IPS-18a (cell line): ENCODE measurements around the gene ZNF200.
"Not testable (repeated sequence)": the region's sequence is repeated elsewhere in the genome, so short reads cannot be mapped to it uniquely, and the experiment has no call there.

ENCODE experiments used
- H3K27ac ChIP-seq: one replicate; pipeline ENCODE4 v1.5.1; 2013; ENCODE audit warnings: low read length
- H3K27me3 ChIP-seq: one replicate; pipeline ENCODE4 v1.6.1; 2013; ENCODE audit warnings: mild to moderate bottlenecking, low read length; ENCODE audit not compliant: control insufficient read depth, insufficient read depth
- H3K36me3 ChIP-seq: one replicate; pipeline ENCODE4 v1.6.1; 2013; ENCODE audit warnings: low read depth, low read length; ENCODE audit not compliant: control insufficient read depth
- H3K4me1 ChIP-seq: one replicate; pipeline ENCODE4 v1.6.1; 2013; ENCODE audit warnings: low read depth, low read length; ENCODE audit not compliant: control insufficient read depth
- H3K4me3 ChIP-seq: one replicate; pipeline ENCODE4 v1.5.1; 2013; ENCODE audit warnings: low read length
- H3K9ac ChIP-seq: one replicate; pipeline ENCODE4 v1.6.1; 2013; ENCODE audit warnings: mild to moderate bottlenecking, low read length, moderate library complexity
- H3K9me3 ChIP-seq: one replicate; pipeline ENCODE4 v1.6.1; 2013; ENCODE audit warnings: low read depth, low read length; ENCODE audit not compliant: control insufficient read depth

The ZNF200 gene, protein sequence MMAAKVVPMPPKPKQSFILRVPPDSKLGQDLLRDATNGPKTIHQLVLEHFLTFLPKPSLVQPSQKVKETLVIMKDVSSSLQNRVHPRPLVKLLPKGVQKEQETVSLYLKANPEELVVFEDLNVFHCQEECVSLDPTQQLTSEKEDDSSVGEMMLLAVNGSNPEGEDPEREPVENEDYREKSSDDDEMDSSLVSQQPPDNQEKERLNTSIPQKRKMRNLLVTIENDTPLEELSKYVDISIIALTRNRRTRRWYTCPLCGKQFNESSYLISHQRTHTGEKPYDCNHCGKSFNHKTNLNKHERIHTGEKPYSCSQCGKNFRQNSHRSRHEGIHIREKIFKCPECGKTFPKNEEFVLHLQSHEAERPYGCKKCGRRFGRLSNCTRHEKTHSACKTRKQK

DNA sequence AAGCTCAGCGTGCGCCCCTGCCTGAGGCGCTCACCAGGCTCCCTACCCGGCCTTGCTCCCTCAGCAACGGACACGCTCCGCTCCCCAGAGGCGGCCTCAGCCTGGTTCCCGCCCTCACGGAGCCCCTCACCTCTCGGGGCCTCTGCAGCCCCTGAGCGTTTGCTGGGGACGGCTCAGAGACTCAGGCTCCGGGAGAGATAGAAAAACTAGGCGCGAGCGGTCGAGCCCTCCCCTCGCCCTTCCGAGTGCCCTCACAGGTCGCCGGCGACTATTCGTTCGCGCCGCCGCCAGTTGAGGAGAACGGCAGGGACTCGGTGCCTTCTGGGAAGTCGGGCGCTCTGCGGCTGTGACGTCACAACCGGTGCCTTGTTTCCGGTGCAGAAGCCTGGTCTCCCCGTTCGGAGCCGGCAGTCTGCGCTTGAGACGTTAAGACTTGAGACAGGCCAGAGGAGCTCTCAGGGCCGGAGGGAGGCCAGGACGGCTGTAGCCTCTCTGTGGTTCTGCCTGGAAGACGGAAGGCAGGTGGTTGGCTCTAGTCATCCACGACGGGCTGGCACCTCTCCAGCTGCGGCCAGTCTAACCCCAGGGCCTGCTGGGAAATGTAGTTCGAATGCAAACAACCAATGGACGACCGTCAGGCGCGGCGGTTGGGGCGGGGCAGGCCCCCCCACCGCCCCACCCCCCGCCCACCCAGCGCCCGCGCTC is at the start of gene ZNF200:
ZNF200 (minus strand) TSS at position 302 of the 705 bp plus-strand sequence. CDS start 1,403 bp downstream, outside the sequence.
- H3K9me3 ChIP-seq, result peaks cover 8% of the 10 kb centered on the region
- H3K4me1 ChIP-seq, result no peaks in the 10 kb centered on the region
- H3K9ac ChIP-seq, result peak within 1 kb of the TSS; percentile 76
- peak within 1 kb of the TSS; percentile 61 for H3K27ac ChIP-seq
- H3K36me3 ChIP-seq, result peaks cover 22% of the 10 kb centered on the region
- H3K4me3 ChIP-seq, result peak within 1 kb of the TSS; percentile 91
- no peaks in the 10 kb centered on the region for H3K27me3 ChIP-seq

DNA sequence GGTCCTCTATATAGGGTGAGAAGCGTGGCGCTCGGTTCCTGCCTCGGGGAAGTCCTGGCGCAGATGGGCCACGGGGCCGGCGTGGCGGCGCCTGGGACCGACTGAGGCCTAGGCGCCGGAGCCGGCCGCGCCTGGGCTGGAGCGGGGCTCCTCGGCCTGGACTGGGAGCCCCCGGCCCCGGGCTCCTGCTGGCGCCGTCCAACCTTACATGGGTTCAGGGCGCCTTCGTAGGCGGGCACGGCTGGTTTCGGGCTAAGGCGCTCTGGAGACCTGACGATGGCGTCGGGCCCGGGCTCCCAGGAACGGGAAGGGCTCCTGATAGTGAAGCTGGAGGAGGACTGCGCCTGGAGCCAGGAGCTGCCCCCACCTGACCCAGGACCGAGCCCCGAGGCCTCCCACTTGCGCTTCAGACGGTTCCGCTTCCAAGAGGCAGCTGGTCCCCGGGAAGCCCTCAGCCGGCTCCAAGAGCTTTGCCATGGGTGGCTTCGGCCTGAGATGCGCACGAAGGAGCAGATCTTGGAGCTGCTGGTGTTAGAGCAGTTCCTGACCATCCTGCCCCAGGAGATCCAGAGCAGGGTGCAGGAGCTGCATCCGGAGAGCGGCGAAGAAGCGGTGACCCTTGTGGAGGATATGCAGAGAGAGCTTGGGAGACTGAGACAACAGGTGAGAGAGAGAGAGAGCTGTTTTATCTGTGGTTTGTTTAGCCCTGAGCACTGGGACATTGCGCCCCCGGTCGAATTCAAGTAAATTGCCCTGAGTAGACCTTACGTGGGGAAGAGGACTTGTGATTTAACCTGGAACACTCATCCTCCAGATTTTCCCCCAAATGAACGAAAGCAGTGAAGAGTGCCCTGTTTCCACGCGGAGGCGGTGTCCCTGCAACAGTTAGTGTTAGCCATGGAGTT is 48.8 kb upstream of the ZNF200 start:
- H3K27ac ChIP-seq, result peak overlapping the region; percentile 97
- H3K4me3 ChIP-seq, result peak overlapping the region; percentile 90
- H3K36me3 ChIP-seq, result peaks cover 20% of the 10 kb centered on the region
- peak overlapping the region; percentile 85 for H3K9ac ChIP-seq
- H3K9me3 ChIP-seq, result peaks cover 9% of the 10 kb centered on the region
- peaks cover 3% of the 10 kb centered on the region for H3K4me1 ChIP-seq
- no peaks in the 10 kb centered on the region for H3K27me3 ChIP-seq

DNA sequence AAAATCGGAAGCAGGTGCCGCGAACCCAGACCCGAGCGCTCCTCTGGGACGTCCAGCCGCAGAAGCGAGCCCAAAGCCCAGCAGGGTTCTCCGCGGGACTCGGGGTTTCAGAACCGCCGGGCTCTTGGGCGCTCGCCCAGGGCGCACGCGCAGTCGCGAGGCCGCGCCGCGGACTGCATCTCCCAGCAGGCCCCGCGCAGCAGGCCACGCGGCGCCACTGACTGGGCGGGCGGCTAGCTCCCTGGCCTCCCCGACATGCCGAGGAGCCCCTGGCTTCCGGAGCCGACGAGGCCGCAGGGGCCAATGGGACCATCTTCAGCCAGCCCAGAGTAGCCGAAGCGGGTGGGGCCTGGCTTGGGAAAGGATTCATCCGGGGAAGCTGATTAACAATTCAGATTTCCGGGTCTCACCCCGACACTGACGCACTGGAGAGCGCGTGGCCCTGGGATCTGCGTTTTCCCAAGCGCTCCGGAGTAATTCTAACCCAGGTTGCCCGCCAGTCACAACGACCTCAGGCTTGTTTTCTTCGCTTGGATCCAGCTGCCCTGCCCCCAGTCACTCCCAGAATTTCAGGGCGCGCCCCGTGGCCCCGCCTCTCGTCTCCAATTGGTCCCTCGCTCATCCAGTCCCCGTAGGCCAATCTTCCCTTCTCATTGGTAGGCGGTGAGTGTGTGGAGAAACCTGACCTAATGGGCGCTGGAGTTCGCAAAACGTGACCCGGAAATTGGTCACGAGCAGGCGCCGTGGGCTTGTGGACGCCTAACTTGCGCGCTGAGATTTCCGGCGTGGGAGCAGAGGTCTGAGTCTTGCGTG is 48.0 kb upstream of the ZNF200 start, which contains the start of gene ZNF263:
ZNF263 (plus strand) TSS at position 762 of the 813 bp plus-strand sequence. CDS start 328 bp downstream, outside the sequence.
- peak within 1 kb of the TSS; percentile 97 for H3K27ac ChIP-seq
- H3K9me3 ChIP-seq, result peaks cover 5% of the 10 kb centered on the region
- peaks cover 17% of the 10 kb centered on the region for H3K36me3 ChIP-seq
- no peaks in the 10 kb centered on the region for H3K27me3 ChIP-seq
- peak within 1 kb of the TSS; percentile 90 for H3K4me3 ChIP-seq
- H3K9ac ChIP-seq, result peak within 1 kb of the TSS; percentile 85
- H3K4me1 ChIP-seq, result peaks cover 3% of the 10 kb centered on the region

DNA sequence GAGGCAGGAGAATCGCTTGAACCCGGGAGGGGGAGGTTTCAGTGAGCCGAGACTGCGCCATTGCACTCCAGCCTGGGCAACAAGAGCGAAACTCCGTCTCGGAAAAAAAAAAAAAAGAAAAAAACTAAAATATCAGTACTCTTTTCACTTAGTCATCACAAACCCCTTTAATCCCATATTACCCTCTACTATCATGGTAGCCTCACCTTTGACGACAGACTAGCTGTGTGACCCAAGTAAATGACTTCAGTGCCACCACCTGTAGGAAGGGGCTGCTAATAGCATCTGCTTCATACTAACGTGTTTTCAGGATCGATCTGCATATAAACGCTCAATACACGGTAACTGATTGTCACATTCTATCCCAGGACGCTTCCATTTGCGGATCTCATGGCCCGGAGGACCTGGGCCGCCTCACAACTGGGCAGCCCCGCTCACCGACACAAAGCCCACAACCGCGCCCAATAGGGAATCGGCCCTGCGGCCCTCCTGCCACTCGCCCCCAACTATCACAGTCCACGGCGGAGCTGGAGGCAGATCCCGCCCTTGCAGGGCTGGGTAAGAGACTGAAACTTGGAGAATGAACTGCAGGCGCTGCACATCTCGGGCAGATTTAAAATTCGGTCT is 47.3 kb upstream of the ZNF200 start:
- H3K9ac ChIP-seq, result peak overlapping the region; percentile 85
- peaks cover 3% of the 10 kb centered on the region for H3K4me1 ChIP-seq
- peaks cover 14% of the 10 kb centered on the region for H3K36me3 ChIP-seq
- H3K27me3 ChIP-seq, result peaks cover 2% of the 10 kb centered on the region
- peaks cover 5% of the 10 kb centered on the region for H3K9me3 ChIP-seq
- peak overlapping the region; percentile 90 for H3K4me3 ChIP-seq
- H3K27ac ChIP-seq, result peak overlapping the region; percentile 97

DNA sequence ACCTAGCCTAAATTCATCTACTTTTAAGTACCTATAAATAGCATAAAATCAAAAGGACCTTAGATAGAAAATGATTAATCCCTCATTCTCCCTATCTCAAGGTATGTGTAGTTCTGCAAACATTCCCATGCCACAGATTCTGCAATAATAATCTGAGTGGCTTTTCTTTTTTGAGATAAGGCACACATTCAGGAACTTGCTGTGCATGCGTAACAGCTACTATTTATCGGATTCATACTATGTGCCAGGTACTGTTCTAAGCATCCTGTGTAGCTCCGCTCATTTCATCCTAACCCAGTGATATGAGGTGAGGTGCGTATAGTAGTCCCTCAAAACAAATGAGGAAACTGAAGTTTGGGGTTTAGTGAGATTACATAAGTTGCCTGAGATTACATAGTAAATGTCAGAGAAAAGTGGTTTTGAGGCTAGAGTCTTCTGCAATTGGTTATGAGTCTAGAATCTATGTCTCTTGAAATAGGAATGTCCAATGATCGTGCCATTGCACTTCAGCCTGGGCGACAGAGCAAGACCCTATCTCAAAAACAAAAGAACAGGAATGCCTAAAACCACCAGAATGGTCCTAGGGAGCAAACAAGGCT is 46.4 kb upstream of the ZNF200 start:
- H3K27me3 ChIP-seq, result peaks cover 5% of the 10 kb centered on the region
- peaks cover 3% of the 10 kb centered on the region for H3K4me1 ChIP-seq
- H3K4me3 ChIP-seq, result peak overlapping the region; percentile 90
- peaks cover 7% of the 10 kb centered on the region for H3K36me3 ChIP-seq
- no peaks in the 10 kb centered on the region for H3K9me3 ChIP-seq
- H3K27ac ChIP-seq, result no peak overlapping the region
- no peak overlapping the region for H3K9ac ChIP-seq

DNA sequence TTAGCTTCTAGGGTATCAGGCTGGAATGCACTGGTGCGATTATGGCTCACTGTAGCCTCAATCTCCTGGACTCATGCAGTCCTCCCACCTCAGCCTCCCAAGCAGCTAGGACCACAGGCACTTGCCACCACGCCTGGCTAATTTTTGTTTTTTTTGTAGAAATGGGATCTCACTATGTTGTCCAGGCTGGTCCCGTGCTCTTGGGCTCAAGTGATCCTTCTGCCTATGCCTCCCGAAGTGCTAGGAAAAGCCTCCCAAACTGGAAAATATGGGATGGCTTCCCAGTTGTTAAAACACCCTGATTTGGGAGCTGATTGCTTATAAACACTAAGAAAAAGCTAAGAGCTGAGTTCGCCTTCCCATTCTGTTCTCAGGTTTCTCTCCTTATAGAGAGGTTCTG is 41.7 kb upstream of the ZNF200 start:
- Histone ChIP-seq H3K9me3 (no peaks in the 10 kb centered on the region), H3K4me1 (no peaks in the 10 kb centered on the region), H3K27ac (no peak overlapping the region), H3K36me3 (no peaks in the 10 kb centered on the region), H3K9ac (no peak overlapping the region), H3K4me3 (no peak overlapping the region), H3K27me3 (peaks cover 5% of the 10 kb centered on the region)

DNA sequence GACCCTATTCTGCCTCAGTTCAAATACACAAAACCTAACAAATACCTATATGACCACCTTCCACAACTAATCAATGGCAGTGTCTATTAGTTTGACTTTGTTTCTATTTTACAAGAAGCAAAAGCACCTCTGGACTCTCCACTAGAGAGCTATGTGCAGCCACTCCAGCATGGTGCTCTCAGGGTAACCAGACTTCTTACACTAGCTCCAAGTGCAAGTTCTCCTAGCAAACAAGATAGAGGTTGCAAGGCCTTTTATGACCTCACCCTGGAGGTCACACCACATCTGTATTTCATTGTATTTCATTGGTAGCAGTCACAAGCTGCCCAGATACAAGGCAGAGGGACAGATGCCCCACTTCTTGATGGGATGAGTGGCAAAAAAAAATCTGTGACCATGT is 40.0 kb upstream of the ZNF200 start:
- Histone ChIP-seq H3K27me3 (peaks cover 5% of the 10 kb centered on the region), H3K4me3 (no peak overlapping the region), H3K27ac (no peak overlapping the region), H3K4me1 (no peaks in the 10 kb centered on the region), H3K9me3 (no peaks in the 10 kb centered on the region), H3K36me3 (no peaks in the 10 kb centered on the region), H3K9ac (no peak overlapping the region)

DNA sequence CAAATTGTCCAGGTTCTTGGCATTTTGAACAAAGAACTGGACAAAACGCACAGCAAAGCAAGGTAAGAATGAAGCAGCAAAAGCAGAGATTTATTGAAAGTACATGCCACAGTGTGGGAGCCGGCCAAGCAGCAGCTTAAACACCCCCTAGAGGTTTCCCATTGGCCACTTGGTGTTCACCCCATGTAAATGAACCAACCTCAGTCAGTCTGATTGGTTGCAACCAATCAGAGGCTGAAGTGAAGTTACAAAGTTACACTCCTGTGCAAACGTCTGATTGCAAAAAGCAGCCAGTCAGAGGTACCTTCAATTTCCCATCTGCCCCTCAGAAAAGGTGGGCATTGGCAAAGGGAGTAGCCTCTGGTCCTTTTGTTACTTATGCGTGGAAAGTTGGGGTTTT is 39.5 kb upstream of the ZNF200 start:
- no peaks in the 10 kb centered on the region for H3K4me1 ChIP-seq
- H3K9me3 ChIP-seq, result no peaks in the 10 kb centered on the region
- no peaks in the 10 kb centered on the region for H3K36me3 ChIP-seq
- no peak overlapping the region for H3K9ac ChIP-seq
- no peak overlapping the region for H3K27ac ChIP-seq
- H3K4me3 ChIP-seq, result no peak overlapping the region
- peaks cover 5% of the 10 kb centered on the region for H3K27me3 ChIP-seq

DNA sequence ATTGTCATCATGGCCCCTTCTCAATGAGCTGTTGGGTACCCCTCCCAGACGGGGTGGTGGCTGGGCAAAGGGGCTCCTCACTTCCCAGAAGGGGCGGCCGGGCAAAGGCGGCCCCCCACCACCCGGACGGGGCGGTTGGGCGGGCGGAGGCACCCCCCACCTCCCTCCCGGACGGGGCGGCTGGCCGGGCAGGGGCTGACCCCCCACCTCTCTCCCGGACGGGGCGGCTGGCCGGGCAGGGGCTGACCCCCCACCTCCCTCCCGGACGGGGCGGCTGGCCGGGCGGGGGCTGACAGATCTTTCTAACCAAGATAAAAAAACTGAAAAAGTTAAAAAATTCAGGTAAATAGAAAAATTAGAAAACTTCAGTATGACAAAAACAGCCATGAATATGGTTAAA is 36.3 kb upstream of the ZNF200 start:
- not testable (repeated sequence) for H3K4me1 ChIP-seq, H3K9me3 ChIP-seq, H3K27ac ChIP-seq, H3K36me3 ChIP-seq, H3K4me3 ChIP-seq, H3K9ac ChIP-seq, H3K27me3 ChIP-seq

DNA sequence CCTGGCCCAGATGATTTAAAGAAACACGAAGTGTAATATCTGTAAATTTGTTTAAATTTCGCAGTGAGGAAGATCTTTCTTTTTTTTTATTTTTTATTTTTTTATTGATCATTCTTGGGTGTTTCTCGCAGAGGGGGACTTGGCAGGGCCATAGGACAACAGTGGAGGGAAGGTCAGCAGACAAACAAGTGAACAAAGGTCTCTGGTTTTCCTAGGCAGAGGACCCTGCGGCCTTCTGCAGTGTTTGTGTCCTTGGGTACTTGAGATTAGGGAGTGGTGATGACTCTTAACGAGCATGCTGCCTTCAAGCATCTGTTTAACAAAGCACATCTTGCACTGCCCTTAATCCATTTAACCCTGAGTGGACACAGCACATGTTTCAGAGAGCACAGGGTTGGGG is 35.8 kb upstream of the ZNF200 start:
- H3K4me3 ChIP-seq, H3K9ac ChIP-seq, H3K9me3 ChIP-seq, H3K4me1 ChIP-seq, H3K27ac ChIP-seq, H3K27me3 ChIP-seq, H3K36me3 ChIP-seq: not testable (repeated sequence)
